Nephron progenitor cell (in vitro differentiated cells): ENCODE data around the gene LDLRAP1.

Experiments
- DNase-seq: peaks from one replicate; pipeline ENCODE4 v3.0.0; 2021
- H3K27ac Mint-ChIP-seq: 2 replicates; pipeline ENCODE4 v1.8.0; 2021; ENCODE audit warnings: mild to moderate bottlenecking, moderate library complexity, mixed read lengths
- H3K27me3 Mint-ChIP-seq: 2 replicates; pipeline ENCODE4 v1.8.0; 2021; ENCODE audit warnings: mild to moderate bottlenecking, low read depth, mixed read lengths; ENCODE audit not compliant: poor library complexity
- H3K36me3 Mint-ChIP-seq: 2 replicates; pipeline ENCODE4 v1.8.0; 2021; ENCODE audit warnings: low read depth, mixed read lengths
- H3K4me1 Mint-ChIP-seq: 2 replicates; pipeline ENCODE4 v1.8.0; 2021; ENCODE audit warnings: mixed read lengths
- H3K4me3 Mint-ChIP-seq: 2 replicates; pipeline ENCODE4 v1.8.0; 2021; ENCODE audit warnings: mild to moderate bottlenecking, moderate library complexity, mixed read lengths
- H3K9me3 Mint-ChIP-seq: 2 replicates; pipeline ENCODE4 v1.8.0; 2021; ENCODE audit warnings: mild to moderate bottlenecking, moderate library complexity, mixed read lengths
- TF ChIP-seq, protein P1 (sequence below): fragments of 200-600 bp; sonication (generic); IDR thresholded peaks from 2 replicates; pipeline ENCODE4 v1.5.0; 2021; ENCODE audit warnings: antibody characterized with exemption

Gene LDLRAP1

DNA sequence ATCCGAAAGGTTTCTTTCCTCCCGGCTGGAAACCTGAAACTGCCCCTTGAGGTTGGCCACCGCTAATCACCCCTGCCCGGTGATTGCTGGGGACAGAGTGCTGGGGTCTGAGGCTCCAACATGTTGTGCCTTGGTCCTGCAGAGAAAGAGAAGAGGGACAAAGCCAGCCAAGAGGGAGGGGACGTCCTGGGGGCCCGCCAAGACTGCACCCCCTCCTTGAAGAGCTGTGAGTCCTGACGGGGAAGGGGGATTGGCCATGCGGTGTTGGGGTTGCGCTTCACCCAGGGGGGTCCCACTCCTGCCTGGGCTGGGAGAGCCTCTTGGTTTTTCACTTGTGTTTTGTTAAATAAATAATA lies 19.5 kb downstream of the LDLRAP1 start:
- Mint-ChIP-seq H3K4me3 (no peak overlapping the region), H3K36me3 (no peaks in the 10 kb centered on the region), H3K27me3 (no peaks in the 10 kb centered on the region), H3K9me3 (no peaks in the 10 kb centered on the region), H3K4me1 (peaks cover 77% of the 10 kb centered on the region), H3K27ac (no peak overlapping the region)
- DNase-seq = no peak
- TF ChIP-seq, protein P1, sequence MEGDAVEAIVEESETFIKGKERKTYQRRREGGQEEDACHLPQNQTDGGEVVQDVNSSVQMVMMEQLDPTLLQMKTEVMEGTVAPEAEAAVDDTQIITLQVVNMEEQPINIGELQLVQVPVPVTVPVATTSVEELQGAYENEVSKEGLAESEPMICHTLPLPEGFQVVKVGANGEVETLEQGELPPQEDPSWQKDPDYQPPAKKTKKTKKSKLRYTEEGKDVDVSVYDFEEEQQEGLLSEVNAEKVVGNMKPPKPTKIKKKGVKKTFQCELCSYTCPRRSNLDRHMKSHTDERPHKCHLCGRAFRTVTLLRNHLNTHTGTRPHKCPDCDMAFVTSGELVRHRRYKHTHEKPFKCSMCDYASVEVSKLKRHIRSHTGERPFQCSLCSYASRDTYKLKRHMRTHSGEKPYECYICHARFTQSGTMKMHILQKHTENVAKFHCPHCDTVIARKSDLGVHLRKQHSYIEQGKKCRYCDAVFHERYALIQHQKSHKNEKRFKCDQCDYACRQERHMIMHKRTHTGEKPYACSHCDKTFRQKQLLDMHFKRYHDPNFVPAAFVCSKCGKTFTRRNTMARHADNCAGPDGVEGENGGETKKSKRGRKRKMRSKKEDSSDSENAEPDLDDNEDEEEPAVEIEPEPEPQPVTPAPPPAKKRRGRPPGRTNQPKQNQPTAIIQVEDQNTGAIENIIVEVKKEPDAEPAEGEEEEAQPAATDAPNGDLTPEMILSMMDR = no peak

- no peak for DNase-seq
- Mint-ChIP-seq H3K4me3 (no peak overlapping the region), H3K36me3 (no peaks in the 10 kb centered on the region), H3K4me1 (peaks cover 84% of the 10 kb centered on the region), H3K27ac (no peak overlapping the region), H3K9me3 (no peaks in the 10 kb centered on the region), H3K27me3 (no peaks in the 10 kb centered on the region)
- TF ChIP-seq, protein P1 = no peak
Observed at GRCh38 chr1:25563330-25564215, 20.2 kb downstream of the LDLRAP1 start.

- no peaks in the 10 kb centered on the region for H3K9me3 Mint-ChIP-seq
- TF ChIP-seq, protein P1 = no peak
- peaks cover 86% of the 10 kb centered on the region for H3K4me1 Mint-ChIP-seq
- no peaks in the 10 kb centered on the region for H3K27me3 Mint-ChIP-seq
- peak overlapping the region; percentile 28 for H3K4me3 Mint-ChIP-seq
- DNase-seq = no peak
- no peaks in the 10 kb centered on the region for H3K36me3 Mint-ChIP-seq
- H3K27ac Mint-ChIP-seq = peak overlapping the region; percentile 75
Observed at GRCh38 chr1:25564777-25565574, 21.6 kb downstream of the LDLRAP1 start.

- TF ChIP-seq, protein P1 = no peak
- Mint-ChIP-seq H3K9me3 (no peaks in the 10 kb centered on the region), H3K27me3 (no peaks in the 10 kb centered on the region), H3K4me3 (peak overlapping the region; percentile 43), H3K27ac (peak overlapping the region; percentile 68), H3K4me1 (peaks cover 86% of the 10 kb centered on the region), H3K36me3 (no peaks in the 10 kb centered on the region)
- DNase-seq = no peak
Observed at GRCh38 chr1:25565626-25566025, 22.2 kb downstream of the LDLRAP1 start.

DNA sequence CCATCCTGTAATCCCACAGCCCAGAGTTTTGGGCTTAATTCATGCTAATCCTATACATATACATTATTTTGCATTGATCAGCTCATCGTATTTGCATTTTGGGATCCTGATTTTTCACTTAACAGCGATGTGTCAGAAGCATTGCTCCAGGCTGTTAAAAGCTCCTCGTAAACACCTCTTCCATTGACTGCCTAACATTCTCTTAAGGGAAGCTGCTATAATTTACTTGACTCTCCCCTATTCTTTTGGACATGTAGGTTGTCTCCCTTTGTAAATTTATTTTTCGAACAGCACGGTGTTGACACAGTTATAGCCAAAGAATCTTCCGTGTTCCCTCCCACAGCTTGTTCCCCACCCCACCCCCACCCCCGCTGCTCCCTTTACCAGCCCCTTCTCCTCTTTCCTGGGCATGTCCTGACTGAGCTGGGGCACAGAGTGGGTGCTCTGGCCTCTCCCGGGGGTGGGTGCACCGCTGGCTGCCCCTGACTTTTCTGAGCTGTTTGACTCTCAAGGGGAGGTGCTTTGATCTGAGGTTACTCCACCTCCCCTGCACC lies 22.8 kb downstream of the LDLRAP1 start:
- H3K9me3 Mint-ChIP-seq = no peaks in the 10 kb centered on the region
- TF ChIP-seq, protein P1 = no peak
- DNase-seq = no peak
- no peak overlapping the region for H3K27ac Mint-ChIP-seq
- H3K4me3 Mint-ChIP-seq = peak overlapping the region; percentile 43
- no peaks in the 10 kb centered on the region for H3K27me3 Mint-ChIP-seq
- H3K4me1 Mint-ChIP-seq = peaks cover 85% of the 10 kb centered on the region
- H3K36me3 Mint-ChIP-seq = no peaks in the 10 kb centered on the region
